HepG2 (cell line): ENCODE data around the gene POLH. TPM values are rescaled to one million over a fixed set of nuclear protein-coding genes. Genes with fewer than 3 reads are reported as not detected.

Source experiments
- CAMTA2 ChIP-seq: sonication (generic); formaldehyde crosslinking; IDR thresholded peaks from 2 replicates; pipeline ENCODE4 v1.4.0; 2020; ENCODE audit warnings: mild to moderate bottlenecking, missing genetic modification reagents, borderline replicate concordance
- DMTF1 ChIP-seq: sonication (generic); formaldehyde crosslinking; IDR thresholded peaks from 2 replicates; pipeline ENCODE4 v1.4.0; 2020; ENCODE audit warnings: mild to moderate bottlenecking, missing genetic modification reagents
- EP300 ChIP-seq, 3 experiments: sonication (generic) in 1 of 3; formaldehyde crosslinking in 1 of 3; IDR thresholded peaks; 2 replicates each; pipeline versions ENCODE4 v1.5.1 to v1.6.1; 2011 to 2020; ENCODE audit warnings: low read depth in 2 of 3, low read length in 2 of 3, borderline replicate concordance in 1 of 3, improper control_type of control experiment in 1 of 3, mild to moderate bottlenecking in 1 of 3, missing genetic modification reagents in 1 of 3, moderate library complexity in 1 of 3
- FOXO1 ChIP-seq: sonication (generic); formaldehyde crosslinking; IDR thresholded peaks from 2 replicates; pipeline ENCODE4 v1.4.0; 2020; ENCODE audit warnings: missing genetic modification reagents
- KLF16 ChIP-seq, 2 experiments: sonication (generic) in 1 of 2; formaldehyde crosslinking in 1 of 2; IDR thresholded peaks; 2 replicates each; pipeline versions ENCODE4 v1.6.1 to v1.8.0; 2016 to 2023; ENCODE audit warnings: missing genetic modification reagents in 2 of 2, missing compliant biosample characterization in 1 of 2
- PRDM10 ChIP-seq: sonication (generic); formaldehyde crosslinking; IDR thresholded peaks from 2 replicates; pipeline ENCODE4 v1.4.0; 2020; ENCODE audit warnings: low read depth, missing genetic modification reagents
- XBP1 ChIP-seq: sonication (generic); formaldehyde crosslinking; IDR thresholded peaks from 2 replicates; pipeline ENCODE4 v1.5.0; 2020; ENCODE audit warnings: missing genetic modification reagents
- YY1 ChIP-seq: IDR thresholded peaks from 2 replicates; pipeline ENCODE4 v1.6.1; 2011; ENCODE audit warnings: low read length, low read depth, moderate library complexity, mild to moderate bottlenecking; ENCODE audit not compliant: insufficient read depth, insufficient replicate concordance
- ZFP62 ChIP-seq: sonication (generic); formaldehyde crosslinking; IDR thresholded peaks from 2 replicates; pipeline ENCODE4 v1.4.0; 2020; ENCODE audit warnings: missing genetic modification reagents
- ZNF143 ChIP-seq: sonication (generic); formaldehyde crosslinking; IDR thresholded peaks from 2 replicates; pipeline ENCODE4 v1.4.0; 2020; ENCODE audit warnings: missing genetic modification reagents
- polyA plus RNA-seq, 8 experiments: library from polyadenylated mRNA; depleted of rRNA in 3 of 8; stranded (reverse) in 7 of 8; unstranded in 1 of 8; fragments of >200 nt; fragmentation: Illumina TruSeq in 4 of 8; extraction: Trizol in 4 of 8; gene quantifications; 2 replicates each; pipeline versions ENCODE4 v1.2.1 to v1.2.3, GENCODE V29; 2011 to 2016; ENCODE audit warnings: low read depth in 4 of 8, missing spikeins in 1 of 8, mixed read lengths in 1 of 8; ENCODE audit not compliant: insufficient read depth in 1 of 8
- total RNA-seq, 5 experiments: library from RNA; depleted of rRNA; stranded (reverse); fragments of >200 nt; fragmentation: Illumina TruSeq; extraction: Trizol; gene quantifications; 2 replicates each; pipeline ENCODE4 v1.2.3, GENCODE V29; 2016; ENCODE audit warnings: low read depth in 1 of 5
- TF ChIP-seq, protein P1 (sequence below): sonication (generic); formaldehyde crosslinking; IDR thresholded peaks from 2 replicates; pipeline ENCODE4 v1.4.0; 2020; ENCODE audit warnings: missing genetic modification reagents
- TF ChIP-seq, protein P2 (sequence below): sonication (generic); formaldehyde crosslinking; IDR thresholded peaks from 2 replicates; pipeline ENCODE4 v1.9.0; 2021; ENCODE audit warnings: missing genetic modification reagents, borderline replicate concordance
- TF ChIP-seq, protein P3 (sequence below): IDR thresholded peaks from 2 replicates; pipeline ENCODE4 v1.6.1; 2016; ENCODE audit warnings: missing genetic modification reagents, missing compliant biosample characterization
- TF ChIP-seq, protein P4 (sequence below): sonication (generic); formaldehyde crosslinking; IDR thresholded peaks from 2 replicates; pipeline ENCODE4 v1.4.0; 2020; ENCODE audit warnings: missing genetic modification reagents

POLH gene
- total and polyA plus RNA-seq, 2 of the 13 experiments (the other 11 are each of a cell fraction or from before 2014, with no cell fraction given): 11.6 to 25.0 TPM

GRCh38 chr6:43629104-43629504 lies 53.1 kb downstream of the POLH start, which contains the start of gene GTPBP2 (continued):
- TF ChIP-seq EP300 (IDR thresholded peaks at IDR 0.05; ENCODE audit: low read depth in 2 of 2, low read length in 2 of 2) (no peak; a peak in 1 of 4 replicates), EP300 (CRISPR knock-in tag; IDR thresholded peaks at IDR 0.05; ENCODE audit: borderline replicate concordance) (no peak), ZNF143 (CRISPR knock-in tag) (peak; percentile 93), PRDM10 (CRISPR knock-in tag) (peak; percentile 19; the same call in 1 of the 2 replicates), KLF16 (CRISPR knock-in tag; IDR thresholded peaks at IDR 0.05) (peak in 1 of 2 experiments; percentile 48; a peak in 1 of 4 replicates), CAMTA2 (CRISPR knock-in tag) (0 out of 2 replicates have a peak, but pooled peaks have one; percentile 20), YY1 (peak; percentile 69), ZFP62 (CRISPR knock-in tag) (peak; percentile 55; the same call in 1 of the 2 replicates), FOXO1 (peak; percentile 55; the same call in 1 of the 2 replicates), XBP1 (CRISPR knock-in tag) (peak; percentile 28; the same call in 1 of the 2 replicates), DMTF1 (CRISPR knock-in tag) (no peak)
- TF ChIP-seq, protein P1, sequence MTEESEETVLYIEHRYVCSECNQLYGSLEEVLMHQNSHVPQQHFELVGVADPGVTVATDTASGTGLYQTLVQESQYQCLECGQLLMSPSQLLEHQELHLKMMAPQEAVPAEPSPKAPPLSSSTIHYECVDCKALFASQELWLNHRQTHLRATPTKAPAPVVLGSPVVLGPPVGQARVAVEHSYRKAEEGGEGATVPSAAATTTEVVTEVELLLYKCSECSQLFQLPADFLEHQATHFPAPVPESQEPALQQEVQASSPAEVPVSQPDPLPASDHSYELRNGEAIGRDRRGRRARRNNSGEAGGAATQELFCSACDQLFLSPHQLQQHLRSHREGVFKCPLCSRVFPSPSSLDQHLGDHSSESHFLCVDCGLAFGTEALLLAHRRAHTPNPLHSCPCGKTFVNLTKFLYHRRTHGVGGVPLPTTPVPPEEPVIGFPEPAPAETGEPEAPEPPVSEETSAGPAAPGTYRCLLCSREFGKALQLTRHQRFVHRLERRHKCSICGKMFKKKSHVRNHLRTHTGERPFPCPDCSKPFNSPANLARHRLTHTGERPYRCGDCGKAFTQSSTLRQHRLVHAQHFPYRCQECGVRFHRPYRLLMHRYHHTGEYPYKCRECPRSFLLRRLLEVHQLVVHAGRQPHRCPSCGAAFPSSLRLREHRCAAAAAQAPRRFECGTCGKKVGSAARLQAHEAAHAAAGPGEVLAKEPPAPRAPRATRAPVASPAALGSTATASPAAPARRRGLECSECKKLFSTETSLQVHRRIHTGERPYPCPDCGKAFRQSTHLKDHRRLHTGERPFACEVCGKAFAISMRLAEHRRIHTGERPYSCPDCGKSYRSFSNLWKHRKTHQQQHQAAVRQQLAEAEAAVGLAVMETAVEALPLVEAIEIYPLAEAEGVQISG (CRISPR knock-in tag): peak; percentile 87
- TF ChIP-seq, protein P2, sequence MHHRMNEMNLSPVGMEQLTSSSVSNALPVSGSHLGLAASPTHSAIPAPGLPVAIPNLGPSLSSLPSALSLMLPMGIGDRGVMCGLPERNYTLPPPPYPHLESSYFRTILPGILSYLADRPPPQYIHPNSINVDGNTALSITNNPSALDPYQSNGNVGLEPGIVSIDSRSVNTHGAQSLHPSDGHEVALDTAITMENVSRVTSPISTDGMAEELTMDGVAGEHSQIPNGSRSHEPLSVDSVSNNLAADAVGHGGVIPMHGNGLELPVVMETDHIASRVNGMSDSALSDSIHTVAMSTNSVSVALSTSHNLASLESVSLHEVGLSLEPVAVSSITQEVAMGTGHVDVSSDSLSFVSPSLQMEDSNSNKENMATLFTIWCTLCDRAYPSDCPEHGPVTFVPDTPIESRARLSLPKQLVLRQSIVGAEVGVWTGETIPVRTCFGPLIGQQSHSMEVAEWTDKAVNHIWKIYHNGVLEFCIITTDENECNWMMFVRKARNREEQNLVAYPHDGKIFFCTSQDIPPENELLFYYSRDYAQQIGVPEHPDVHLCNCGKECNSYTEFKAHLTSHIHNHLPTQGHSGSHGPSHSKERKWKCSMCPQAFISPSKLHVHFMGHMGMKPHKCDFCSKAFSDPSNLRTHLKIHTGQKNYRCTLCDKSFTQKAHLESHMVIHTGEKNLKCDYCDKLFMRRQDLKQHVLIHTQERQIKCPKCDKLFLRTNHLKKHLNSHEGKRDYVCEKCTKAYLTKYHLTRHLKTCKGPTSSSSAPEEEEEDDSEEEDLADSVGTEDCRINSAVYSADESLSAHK (CRISPR knock-in tag): peak; percentile 11; the same call in 1 of the 2 replicates
- TF ChIP-seq, protein P3, sequence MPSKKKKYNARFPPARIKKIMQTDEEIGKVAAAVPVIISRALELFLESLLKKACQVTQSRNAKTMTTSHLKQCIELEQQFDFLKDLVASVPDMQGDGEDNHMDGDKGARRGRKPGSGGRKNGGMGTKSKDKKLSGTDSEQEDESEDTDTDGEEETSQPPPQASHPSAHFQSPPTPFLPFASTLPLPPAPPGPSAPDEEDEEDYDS: peak; percentile 78
- TF ChIP-seq, protein P4, sequence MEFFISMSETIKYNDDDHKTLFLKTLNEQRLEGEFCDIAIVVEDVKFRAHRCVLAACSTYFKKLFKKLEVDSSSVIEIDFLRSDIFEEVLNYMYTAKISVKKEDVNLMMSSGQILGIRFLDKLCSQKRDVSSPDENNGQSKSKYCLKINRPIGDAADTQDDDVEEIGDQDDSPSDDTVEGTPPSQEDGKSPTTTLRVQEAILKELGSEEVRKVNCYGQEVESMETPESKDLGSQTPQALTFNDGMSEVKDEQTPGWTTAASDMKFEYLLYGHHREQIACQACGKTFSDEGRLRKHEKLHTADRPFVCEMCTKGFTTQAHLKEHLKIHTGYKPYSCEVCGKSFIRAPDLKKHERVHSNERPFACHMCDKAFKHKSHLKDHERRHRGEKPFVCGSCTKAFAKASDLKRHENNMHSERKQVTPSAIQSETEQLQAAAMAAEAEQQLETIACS (CRISPR knock-in tag): peak; percentile 87
